Measurements from ENCODE around the gene PDSS2.
"Not testable (repeated sequence)": the region's sequence is repeated elsewhere in the genome, so short reads cannot be mapped to it uniquely, and the experiment has no call there.

Gene PDSS2

GRCh38 chr6:107318100-107318736, 141.1 kb downstream of the PDSS2 start:
- peak; percentile 81 for DNase-seq

- DNase-seq: peak; percentile 56
Observed at GRCh38 chr6:107315114-107315513, 144.2 kb downstream of the PDSS2 start.

- DNase-seq: peak; percentile 98
Observed at GRCh38 chr6:107314531-107314939, 144.8 kb downstream of the PDSS2 start.

GRCh38 chr6:107313776-107314175, 145.6 kb downstream of the PDSS2 start:
- no peak for DNase-seq

GRCh38 chr6:107310362-107310761, 149.0 kb downstream of the PDSS2 start:
- DNase-seq: no peak

- no peak for DNase-seq
Observed at GRCh38 chr6:107308677-107309076, 150.7 kb downstream of the PDSS2 start.

- not testable (repeated sequence) for DNase-seq
Observed at GRCh38 chr6:107305994-107306393, 153.4 kb downstream of the PDSS2 start.

GRCh38 chr6:107305391-107305790, 154.0 kb downstream of the PDSS2 start:
- no peak for DNase-seq

- DNase-seq: no peak
Observed at GRCh38 chr6:107304421-107305025, 154.8 kb downstream of the PDSS2 start.

- DNase-seq: no peak
Observed at GRCh38 chr6:107293350-107293749, 166.0 kb downstream of the PDSS2 start.

GRCh38 chr6:107292715-107293271, 166.6 kb downstream of the PDSS2 start:
- no peak for DNase-seq

- DNase-seq: no peak
Observed at GRCh38 chr6:107290491-107290890, 168.9 kb downstream of the PDSS2 start.

GRCh38 chr6:107289258-107289657, 170.1 kb downstream of the PDSS2 start:
- not testable (repeated sequence) for DNase-seq

- DNase-seq: not testable (repeated sequence)
Observed at GRCh38 chr6:107285683-107286082, 173.7 kb downstream of the PDSS2 start.

GRCh38 chr6:107284805-107285204, 174.6 kb downstream of the PDSS2 start:
- no peak for DNase-seq

GRCh38 chr6:107280791-107281190, 178.6 kb downstream of the PDSS2 start:
- no peak for DNase-seq

- not testable (repeated sequence) for DNase-seq
Observed at GRCh38 chr6:107280001-107280400, 179.4 kb downstream of the PDSS2 start.

- no peak for DNase-seq
Observed at GRCh38 chr6:107275330-107275865, 184.0 kb downstream of the PDSS2 start.

- no peak for DNase-seq
Observed at GRCh38 chr6:107274288-107274687, 185.1 kb downstream of the PDSS2 start.

- no peak for DNase-seq
Observed at GRCh38 chr6:107272246-107272645, 187.1 kb downstream of the PDSS2 start.

GRCh38 chr6:107271208-107271790, 188.1 kb downstream of the PDSS2 start:
- no peak for DNase-seq

- DNase-seq: no peak
Observed at GRCh38 chr6:107267634-107268033, 191.7 kb downstream of the PDSS2 start.

- no peak for DNase-seq
Observed at GRCh38 chr6:107267006-107267405, 192.4 kb downstream of the PDSS2 start.

- DNase-seq: no peak
Observed at GRCh38 chr6:107266563-107266962, 192.8 kb downstream of the PDSS2 start.

Measured in NCI-H526 treated with DMSO at 0.1 percent for 48 hours (cell line).